HS-27A (cell line): Measurements from ENCODE around the gene TYW1B.
"Not testable (repeated sequence)": the region's sequence is repeated elsewhere in the genome, so short reads cannot be mapped to it uniquely, and the experiment has no call there.

Experiments used
- DNase-seq: peaks from one replicate; pipeline ENCODE4 v3.0.0-alpha.2; 2012; ENCODE audit warnings: low read depth, missing footprints

Gene TYW1B

DNA sequence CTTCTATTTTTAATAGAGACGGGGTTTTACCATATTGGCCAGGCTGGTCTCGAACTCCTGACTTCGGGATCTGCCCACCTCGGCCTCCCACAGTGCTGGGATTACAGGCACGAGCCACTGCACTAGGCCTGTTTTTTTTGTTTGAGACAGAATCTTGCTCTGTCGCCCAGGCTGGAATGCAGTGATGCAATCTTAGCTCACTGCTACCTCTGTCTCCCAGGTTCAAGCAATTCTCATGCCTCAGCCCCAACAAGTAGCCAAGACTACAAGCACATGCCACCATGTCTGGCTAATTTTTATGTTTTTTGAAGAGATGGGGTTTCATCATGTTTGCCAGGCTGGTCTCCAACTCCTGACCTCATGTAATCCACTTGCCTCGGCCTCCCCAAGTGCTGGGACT lies 73.7 kb downstream of the TYW1B start:
- no peak for DNase-seq

DNA sequence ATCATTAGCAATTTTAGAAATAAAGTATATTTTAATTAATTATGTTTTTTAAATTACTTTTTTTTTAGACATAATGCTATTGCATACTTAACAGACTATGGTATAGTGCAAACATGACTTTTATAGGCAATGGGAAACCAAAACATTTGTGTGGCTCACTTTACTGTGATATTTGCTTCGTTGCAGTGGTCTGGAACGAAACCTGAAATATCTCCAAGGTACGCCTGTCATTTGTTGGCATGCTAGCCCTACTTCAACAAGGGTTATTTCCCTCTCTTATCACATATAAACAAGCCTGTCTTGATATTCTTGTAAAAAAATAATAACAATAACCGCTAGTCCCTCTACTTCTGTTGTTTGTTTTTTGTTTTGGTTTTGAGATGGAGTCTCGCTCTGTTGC lies 74.2 kb downstream of the TYW1B start:
- DNase-seq: no peak

DNA sequence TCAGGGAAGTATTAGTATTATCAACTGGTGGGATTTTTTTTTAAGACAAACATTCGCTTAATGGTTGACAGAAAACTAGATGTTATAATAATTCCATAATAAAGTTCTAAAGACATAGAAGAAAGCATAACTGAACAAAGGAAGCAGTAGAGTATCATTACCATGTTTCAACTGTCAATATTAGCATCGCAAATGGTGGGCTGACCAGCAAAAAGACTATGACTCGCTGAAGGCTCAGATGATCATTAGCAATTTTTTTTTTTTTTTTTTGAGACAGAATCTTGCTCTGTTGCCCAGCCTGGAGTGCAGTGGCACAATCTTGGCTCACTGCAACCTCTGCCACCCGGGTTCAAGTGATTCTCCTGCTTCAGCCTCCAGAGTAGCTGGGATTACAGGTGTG lies 74.8 kb downstream of the TYW1B start:
- not testable (repeated sequence) for DNase-seq

DNA sequence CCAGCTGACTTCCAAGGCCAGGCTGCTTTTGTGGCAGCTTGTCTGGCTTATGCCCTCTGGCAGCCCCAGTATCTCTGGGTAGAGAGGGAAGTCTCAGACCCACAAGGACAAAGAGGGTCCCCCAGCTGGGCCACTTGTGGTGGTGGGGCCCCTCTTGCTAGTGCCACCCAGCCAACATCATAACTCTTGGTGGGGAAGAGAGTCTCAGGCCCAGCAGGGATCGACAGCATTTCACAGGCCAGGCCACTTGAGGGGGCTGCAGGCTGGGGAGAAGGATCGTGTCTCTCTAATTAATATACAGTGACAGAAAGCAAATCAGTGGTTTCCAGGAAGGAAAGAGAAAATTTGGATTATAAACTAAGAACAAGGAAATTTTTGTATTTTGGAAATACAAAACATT lies 76.0 kb downstream of the TYW1B start:
- DNase-seq: no peak

DNA sequence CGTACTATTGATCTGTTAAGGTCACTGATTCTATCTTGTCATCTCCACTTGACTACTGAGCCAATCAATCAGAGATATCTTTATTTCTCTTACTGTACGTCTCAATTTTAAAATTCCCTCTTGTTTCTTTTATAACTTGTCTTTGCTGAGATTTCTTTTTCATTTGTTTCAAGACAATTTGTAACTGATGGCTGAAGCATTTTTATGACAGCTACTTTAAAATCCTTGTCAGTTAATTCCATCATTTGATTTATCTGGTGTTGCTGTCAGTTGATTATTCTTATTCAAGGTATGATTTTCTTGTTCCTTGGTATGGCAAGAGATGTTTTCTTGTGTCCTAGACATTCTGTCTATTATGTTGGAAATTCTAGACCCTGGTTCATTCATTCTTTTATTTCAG lies 76.6 kb downstream of the TYW1B start:
- no peak for DNase-seq

DNA sequence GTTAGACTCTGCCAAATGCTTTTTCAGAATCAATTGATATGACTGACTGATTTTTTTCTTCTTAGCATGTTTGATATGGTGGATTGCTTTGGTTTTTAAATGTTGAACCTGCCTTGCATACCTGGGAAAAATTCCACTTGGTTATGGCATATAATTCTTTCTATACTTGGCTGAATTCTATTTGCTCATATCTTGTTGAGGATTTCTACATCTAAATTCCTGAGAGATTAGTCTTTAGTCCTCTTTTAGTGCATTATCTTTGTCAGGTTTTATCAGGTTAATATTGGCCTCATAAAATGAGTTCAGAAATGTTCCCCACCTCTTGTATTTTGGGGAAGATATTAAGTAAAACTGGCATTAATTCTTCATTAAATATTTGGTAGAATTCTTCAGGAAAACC lies 79.4 kb downstream of the TYW1B start:
- not testable (repeated sequence) for DNase-seq

DNA sequence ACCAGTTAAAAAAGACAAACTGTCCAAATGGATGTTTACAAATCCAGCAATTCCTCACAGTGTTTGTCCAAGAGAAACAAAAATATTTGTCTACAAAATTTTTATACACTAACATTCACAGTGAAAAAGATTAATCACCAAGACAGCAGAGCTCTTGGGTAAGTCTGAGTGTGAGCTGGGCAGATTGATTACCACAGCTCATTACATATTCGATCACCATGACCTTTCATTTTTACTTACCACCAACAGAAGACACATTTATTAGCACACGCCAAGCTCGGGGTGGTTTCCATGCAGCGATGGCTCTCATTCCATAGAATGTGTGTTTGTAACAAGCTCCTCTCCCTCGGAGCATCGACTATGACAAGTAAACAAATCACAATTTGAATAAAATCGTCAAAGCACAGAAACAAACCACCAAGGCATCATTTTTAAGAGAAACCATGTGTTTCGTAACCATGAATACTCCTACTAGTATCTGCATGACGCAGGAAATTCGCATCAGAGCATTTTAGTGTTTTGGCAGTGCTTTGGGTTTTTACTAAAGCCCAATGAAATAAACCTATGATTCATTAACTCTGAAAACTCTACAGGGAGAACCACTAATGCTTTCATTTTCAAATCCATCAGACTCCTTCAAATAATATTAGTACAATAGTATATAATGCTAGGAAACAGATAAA lies 83.6 kb downstream of the TYW1B start:
- DNase-seq: not testable (repeated sequence)

DNA sequence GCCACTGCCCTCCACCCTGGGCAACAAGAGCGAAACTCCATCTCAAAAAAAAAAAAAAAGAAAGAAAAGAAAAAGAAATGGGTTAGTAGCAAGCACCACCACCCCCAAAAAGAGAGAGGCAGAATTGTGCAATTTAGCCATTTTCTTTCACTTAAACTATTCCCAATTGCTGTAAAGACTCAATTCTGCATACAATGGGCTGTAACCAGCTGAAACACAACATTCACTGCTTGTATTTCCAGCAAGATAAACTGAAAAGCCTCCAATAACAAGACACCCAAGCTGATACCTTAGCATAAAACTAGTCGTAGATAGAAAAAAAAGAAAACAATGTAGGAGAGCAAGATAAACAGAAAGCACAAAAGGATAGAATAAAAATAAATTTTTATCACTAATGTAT lies 84.2 kb downstream of the TYW1B start:
- not testable (repeated sequence) for DNase-seq

DNA sequence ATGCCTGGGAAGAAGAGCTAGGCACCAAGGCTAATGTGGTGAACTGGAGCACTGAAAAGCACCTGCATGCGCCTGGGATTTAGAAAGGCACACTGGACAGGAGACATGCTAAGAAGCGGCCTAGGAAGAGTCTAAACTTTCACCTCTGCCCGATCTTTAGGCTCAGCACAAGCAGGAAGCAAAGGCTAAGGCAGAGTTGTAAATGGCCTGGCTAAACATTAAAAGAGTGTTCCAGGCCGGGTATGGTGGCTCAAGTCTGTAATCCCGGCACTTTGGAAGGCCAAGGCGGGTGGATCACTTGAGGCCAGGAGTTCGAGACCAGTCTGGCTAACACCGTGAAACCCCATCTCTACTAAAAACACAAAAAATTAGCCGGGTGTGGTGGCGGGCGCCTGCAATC lies 88.3 kb downstream of the TYW1B start:
- DNase-seq: not testable (repeated sequence)

DNA sequence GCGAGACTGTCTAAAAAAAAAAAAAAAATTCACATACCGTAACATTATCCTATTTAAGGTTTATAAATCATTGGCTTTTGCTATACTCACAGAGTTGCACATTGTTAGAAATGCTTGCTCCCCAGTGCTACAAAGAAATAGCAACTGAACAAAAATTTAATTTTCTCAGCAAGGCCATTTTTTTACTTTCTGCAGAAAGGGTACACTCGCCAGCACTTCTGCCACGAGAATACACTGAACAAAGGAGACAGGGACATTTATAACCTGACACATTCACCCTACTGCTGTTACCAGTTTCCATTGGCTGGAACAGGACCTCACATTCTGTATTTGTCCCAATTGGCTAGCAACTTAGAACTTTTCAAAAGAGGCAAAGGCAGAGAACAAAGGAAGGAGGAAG lies 92.1 kb downstream of the TYW1B start:
- DNase-seq: not testable (repeated sequence)

DNA sequence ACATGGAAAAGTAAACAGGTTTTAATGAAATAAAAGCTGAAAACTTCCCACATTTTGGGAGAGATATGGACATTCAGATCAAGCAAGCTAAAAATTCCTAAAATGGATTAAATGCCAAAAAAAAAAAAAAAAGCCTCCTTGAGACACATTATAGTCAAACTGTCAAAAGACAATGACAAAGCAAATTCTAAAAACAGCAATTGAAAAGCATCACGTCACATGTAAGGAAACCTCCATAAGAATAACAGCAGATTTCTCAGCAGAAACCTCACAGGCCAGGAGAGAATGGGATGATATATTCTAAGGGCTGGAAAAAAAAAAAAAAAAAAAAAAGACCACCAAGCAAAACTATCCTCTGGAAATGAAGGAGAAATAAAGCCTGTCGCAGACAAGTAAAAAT lies 97.2 kb downstream of the TYW1B start:
- not testable (repeated sequence) for DNase-seq

DNA sequence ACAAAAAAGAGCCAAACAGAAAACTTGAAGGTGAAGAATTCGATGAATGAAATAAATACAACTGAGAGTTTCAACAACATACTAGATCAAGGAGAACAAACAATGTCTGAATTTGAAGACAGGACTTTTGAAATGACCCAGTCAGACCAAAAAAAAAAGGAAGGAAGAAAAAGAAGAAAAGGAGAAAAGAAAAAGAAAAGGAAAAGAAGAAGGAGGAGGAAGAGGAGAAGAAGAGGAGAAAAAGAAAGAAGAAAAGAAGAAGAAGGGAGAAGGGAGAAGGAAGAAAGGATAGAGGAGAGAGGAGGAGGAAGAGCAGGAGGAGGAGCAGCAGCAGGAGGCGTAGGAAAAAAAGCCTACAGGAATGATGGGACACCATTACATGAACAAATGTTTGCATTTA lies 97.6 kb downstream of the TYW1B start:
- DNase-seq: not testable (repeated sequence)

DNA sequence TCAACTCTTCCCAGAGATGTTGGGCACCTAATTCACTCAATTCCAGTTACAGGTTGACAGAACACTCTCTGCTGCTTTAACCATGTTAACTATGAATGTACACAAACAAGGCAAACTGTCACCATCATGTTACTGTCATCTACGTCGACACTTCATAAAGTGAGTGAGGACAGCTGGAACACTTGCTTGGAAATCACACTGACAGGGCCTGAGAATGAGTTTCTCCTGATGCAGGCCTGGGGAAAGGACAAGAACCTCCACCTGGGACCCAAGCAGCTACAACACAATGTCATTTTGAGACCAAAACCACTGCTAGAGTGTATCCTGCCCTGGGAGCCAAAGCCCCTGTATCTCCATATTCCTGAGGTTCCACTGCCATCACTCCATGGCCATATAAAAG lies 98.9 kb downstream of the TYW1B start:
- not testable (repeated sequence) for DNase-seq

DNA sequence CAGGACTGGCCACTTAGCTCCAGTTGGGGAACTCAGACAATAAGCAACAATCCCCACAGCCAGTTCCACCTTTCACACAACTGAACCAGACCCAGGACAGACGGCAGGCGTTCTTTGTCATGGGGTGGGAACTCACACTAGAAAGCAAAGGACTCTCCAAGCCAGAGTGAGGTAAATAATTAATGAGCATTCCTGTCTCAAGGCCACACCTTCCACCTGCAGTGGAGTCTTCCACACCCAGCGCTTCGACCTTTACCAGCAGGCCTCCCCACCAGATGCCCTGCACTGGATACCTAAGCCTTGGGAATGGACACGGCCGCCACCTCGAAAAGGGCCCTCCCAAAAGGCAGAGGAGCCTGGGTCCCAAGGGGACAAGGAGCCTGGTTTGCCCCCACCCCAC lies 105.3 kb downstream of the TYW1B start:
- not testable (repeated sequence) for DNase-seq

DNA sequence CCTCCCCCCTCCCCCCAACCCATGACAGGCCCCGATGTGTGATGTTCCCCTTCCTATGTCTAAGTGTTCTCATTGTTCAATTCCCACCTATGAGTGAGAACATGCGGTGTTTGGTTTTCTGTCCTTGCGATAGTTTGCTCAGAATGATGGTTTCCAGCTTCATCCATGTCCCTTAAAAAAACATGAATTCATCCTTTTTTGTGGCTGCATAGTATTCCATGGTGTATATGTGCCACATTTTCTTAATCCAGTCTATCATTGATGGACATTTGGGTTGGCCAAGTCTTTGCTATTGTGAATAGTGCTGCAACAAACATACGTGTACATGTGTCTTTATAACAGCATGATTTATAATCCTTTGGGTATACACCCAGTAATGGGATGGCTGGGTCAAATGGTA lies 107.1 kb downstream of the TYW1B start:
- not testable (repeated sequence) for DNase-seq

DNA sequence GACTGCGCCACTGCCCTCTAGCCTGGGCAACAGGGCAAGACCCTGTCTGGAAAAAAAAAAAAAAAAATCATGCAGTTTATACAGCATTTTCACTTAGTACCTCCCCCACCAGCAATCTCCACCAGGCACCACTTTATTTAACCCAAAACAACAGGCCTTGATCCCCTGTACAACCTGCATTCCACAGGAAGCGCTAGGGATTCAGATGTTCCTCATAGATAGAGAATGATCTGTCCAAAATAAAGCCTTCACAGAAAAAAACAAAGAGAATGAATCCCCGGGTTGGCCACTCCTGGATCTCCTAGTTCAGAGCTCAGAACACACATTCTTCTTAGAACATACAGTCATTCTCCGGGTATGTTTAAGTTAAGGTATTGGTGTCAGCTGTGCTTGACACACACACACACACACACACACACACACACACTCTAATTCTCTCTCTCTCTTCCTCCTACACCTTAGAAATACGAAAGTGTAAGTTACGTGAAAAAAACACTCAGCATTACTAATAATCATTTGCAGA lies 110.7 kb downstream of the TYW1B start:
- DNase-seq: not testable (repeated sequence)

DNA sequence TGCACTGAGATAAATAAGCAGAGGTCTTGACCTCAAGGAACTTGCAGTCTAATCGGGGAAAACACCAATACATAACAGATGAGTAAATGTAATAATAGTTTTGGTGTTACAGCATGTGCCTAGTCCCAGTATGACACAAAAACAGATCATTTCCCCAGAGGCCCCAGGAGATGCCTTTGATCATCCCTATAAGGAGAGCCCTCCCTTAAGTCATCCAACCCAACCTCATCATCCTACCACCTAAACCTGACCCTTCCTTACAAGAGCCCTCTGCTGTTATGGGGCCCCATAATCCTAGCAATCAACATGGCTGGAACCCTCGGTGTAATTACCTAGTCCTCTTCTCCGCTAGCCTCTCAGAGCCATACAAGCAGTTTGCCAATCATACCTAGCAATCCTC lies 116.1 kb downstream of the TYW1B start:
- not testable (repeated sequence) for DNase-seq

DNA sequence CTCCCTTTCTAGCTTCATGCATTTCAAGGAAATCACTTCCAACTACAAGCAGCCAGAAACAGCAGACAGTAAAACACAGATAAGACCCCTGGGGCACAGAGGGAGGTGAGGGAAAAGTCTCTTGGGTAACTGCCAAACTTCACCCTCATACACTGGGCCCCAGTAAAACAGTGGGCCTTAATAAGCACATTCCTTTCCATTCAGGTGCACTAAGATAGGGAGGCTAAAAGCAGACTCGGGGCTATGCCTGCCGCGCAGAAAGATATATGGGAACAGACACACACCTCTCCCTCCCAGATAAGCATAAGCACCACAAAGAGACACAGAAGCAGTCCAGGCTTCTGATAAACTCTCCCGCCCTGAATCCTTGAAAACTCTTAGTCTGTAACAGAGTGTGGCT lies 117.0 kb downstream of the TYW1B start:
- no peak for DNase-seq

DNA sequence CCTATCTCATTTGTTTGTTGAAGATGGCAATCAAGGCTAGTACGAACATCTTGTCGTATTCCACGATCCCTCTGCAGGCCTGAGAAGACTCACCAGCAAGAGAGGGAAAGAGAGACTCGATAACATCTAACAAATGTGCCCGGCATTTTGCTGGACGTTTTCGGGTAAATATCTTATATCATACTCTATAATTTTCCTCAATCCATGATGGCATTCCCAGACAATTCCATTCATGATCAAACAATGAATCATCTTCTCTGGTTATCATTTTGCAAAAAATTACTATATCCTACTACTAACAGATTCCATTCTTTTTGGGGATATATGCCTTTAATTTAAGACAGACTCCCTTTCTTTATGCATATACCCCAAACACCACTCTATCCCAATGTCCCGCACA lies 118.1 kb downstream of the TYW1B start:
- peak; percentile 35 for DNase-seq

DNA sequence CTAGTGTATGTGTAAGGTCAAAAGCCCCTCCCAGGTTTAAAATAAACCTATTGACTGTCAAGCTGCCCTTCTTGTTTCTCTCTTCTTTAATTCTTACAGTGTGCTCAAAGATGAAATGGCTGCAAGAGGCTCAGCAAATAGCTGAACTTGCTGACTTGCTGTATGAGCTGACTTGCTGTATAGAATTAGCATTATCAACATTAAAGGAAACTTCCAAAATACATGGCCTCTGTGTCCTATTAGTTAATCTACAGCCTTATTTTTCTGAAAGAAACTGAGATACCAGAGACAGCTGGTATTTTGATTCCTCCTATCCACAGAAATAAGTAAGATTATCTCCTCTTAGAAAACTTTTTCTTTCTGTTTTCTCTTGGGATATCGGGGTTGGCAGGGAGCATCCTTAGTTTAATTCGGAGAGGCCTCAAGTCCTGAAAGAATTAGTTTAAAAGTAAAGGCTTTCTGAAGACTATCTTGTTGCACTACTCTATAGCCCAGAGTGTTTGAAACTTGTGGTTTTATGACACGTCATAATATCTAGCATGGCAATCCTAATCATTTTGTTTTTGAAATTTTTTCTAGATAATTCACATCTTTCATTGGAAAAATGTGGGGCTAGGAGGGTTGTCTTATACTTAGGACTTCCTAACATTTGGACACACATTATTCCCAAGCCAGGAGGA lies 119.5 kb downstream of the TYW1B start:
- DNase-seq: not testable (repeated sequence)

DNA sequence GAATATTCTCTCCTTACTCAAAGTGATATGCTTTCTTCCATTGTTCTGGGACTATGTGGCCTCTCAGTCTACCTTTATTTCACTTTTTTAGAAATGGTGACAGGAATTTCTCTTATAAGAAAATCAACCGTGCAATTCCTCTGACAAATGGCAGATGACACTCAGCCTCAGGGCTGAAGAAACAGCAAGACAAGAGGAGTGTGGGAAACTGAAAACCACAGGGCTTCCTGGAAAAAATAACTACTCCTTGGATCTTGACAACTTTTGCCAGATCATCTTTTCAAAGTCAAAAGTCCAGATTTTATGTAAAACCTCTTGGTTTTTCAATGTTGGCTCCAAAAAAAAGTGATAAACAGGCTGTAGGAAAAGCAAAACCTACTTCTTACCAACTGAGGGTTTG lies 121.5 kb downstream of the TYW1B start:
- DNase-seq: no peak

DNA sequence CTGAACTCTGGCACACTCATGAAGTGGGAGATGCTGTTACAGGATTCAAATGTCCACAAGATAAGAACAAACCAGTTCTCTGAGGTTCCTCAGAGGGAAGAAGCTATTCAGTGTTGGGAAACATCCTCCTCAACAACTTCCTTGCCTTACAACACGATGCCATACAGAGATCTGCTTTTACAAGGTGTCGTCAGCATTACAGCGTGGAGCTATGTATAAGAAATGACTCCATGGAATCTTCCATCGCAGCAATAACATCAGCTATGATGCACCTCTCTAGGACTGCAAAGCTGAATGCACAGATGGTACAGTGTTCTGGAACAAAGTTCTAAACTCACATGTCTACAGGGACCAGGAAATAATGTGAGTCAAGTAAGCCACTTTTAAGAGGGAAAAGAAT lies 122.3 kb downstream of the TYW1B start:
- DNase-seq: not testable (repeated sequence)

DNA sequence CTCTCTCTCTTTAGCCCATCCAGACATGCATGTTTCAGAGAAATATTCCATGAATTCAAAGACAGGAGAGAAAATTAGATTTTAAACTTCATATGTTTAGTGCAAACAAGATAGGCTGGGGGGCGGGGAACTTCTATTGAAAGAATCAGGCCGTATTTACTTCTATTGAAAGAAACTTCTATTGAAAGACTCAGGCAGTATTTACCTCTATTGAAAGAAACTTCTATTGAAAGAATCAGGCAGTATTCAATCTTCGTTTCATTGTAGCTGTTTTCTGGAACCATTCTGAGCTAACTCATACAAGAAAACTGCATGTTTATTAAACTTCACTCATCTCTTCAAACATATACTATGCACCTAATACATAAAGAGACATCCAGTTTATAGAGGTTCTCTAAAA lies 123.1 kb downstream of the TYW1B start:
- no peak for DNase-seq

DNA sequence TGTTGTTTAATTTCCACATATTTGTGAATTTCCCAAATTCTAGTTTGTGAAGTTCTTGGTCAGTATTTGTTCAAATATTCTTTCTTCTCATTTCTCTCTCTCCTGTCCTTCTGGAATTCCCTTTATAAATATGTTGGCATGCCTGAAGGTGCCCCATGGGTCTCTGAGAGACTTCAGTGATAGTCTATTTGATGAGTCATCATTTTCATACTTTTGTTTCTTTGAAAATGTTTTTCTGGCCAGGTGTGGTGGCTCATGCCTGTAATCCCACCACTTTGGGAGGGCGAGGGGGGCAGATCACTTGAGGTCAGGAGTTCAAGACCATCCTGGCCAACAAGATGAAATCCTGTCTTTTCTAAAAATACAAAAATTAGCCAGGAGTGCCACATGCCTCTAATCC lies 127.5 kb downstream of the TYW1B start:
- DNase-seq: not testable (repeated sequence)
